Stimulated activated CD8-positive, alpha-beta memory T cell treated with anti-CD3 and anti-CD28 coated beads, Interleukin-4, amount 100 ng/mL, for 1 hour (primary cell): ENCODE data around the gene FGF5.
"Not testable (repeated sequence)": the region's sequence is repeated elsewhere in the genome, so short reads cannot be mapped to it uniquely, and the experiment has no call there.

Experiments used
- DNase-seq, 2 donors: peaks; one replicate each; pipeline ENCODE4 v3.0.0-alpha.2; 2020; ENCODE audit warnings: low read depth in 2 of 2, low spot score in 1 of 2

The FGF5 gene

GRCh38 chr4:80294206-80294605 lies 27.7 kb downstream of the FGF5 start:
- no peak for DNase-seq

GRCh38 chr4:80295336-80295735 lies 28.9 kb downstream of the FGF5 start:
- DNase-seq = no peak

GRCh38 chr4:80295826-80296225 lies 29.4 kb downstream of the FGF5 start:
- DNase-seq = no peak

- DNase-seq = no peak
Observed at GRCh38 chr4:80301884-80302283, 35.4 kb downstream of the FGF5 start.

- no peak for DNase-seq
Observed at GRCh38 chr4:80302616-80303223, 36.3 kb downstream of the FGF5 start.

- DNase-seq = no peak
Observed at GRCh38 chr4:80305466-80305865, 39.0 kb downstream of the FGF5 start.

- no peak for DNase-seq
Observed at GRCh38 chr4:80306260-80306659, 39.8 kb downstream of the FGF5 start.

- no peak for DNase-seq
Observed at GRCh38 chr4:80307183-80307735, 40.8 kb downstream of the FGF5 start.

GRCh38 chr4:80307774-80308465 lies 41.5 kb downstream of the FGF5 start:
- DNase-seq = no peak

GRCh38 chr4:80308466-80308822 lies 42.0 kb downstream of the FGF5 start:
- no peak for DNase-seq

- DNase-seq = no peak
Observed at GRCh38 chr4:80309294-80310004, 43.0 kb downstream of the FGF5 start.

GRCh38 chr4:80311130-80311529 lies 44.7 kb downstream of the FGF5 start:
- DNase-seq = no peak

- DNase-seq = no peak
Observed at GRCh38 chr4:80312124-80312523, 45.7 kb downstream of the FGF5 start.

- DNase-seq = no peak
Observed at GRCh38 chr4:80313627-80314026, 47.2 kb downstream of the FGF5 start.

GRCh38 chr4:80315848-80316247 lies 49.4 kb downstream of the FGF5 start:
- DNase-seq = not testable (repeated sequence)

GRCh38 chr4:80321341-80321740 lies 54.9 kb downstream of the FGF5 start:
- no peak for DNase-seq

GRCh38 chr4:80321776-80322175 lies 55.3 kb downstream of the FGF5 start:
- DNase-seq = no peak

GRCh38 chr4:80322716-80323115 lies 56.3 kb downstream of the FGF5 start:
- DNase-seq = no peak

- no peak for DNase-seq
Observed at GRCh38 chr4:80324171-80324570, 57.7 kb downstream of the FGF5 start.

GRCh38 chr4:80331693-80332092 lies 65.2 kb downstream of the FGF5 start:
- no peak for DNase-seq

- no peak for DNase-seq
Observed at GRCh38 chr4:80333121-80333520, 66.7 kb downstream of the FGF5 start.

- DNase-seq = no peak
Observed at GRCh38 chr4:80334568-80334967, 68.1 kb downstream of the FGF5 start.
